Stimulated activated CD8-positive, alpha-beta memory T cell treated with anti-CD3 and anti-CD28 coated beads, Interleukin-12 subunit alpha, Interleukin-12 subunit beta, amount 100 ng/mL, for 1 hour (primary cell): ENCODE results near the gene CASP6.
A peak's percentile ranks its signal among the peaks of the same experiment; 100 is the strongest.

ENCODE experiments used
- DNase-seq: peaks from one replicate; pipeline ENCODE4 v3.0.0-alpha.2; 2020; ENCODE audit warnings: low read depth

CASP6 gene

GRCh38 chr4:109702950-109703663 is at the start of gene CASP6:
Gene CASP6 (minus strand): TSS chr4:109703445. CDS start chr4:109703395, 50 bp downstream.
- peak; percentile 45 for DNase-seq

GRCh38 chr4:109752525-109752924 is 49.3 kb upstream of the CASP6 start:
- DNase-seq: no peak

GRCh38 chr4:109751852-109752251 is 48.6 kb upstream of the CASP6 start:
- DNase-seq: no peak

- DNase-seq: no peak
These were observed 47.5 kb upstream of the CASP6 start for GRCh38 chr4:109750652-109751244.

- no peak for DNase-seq
These were observed 46.3 kb upstream of the CASP6 start for GRCh38 chr4:109749388-109750082.

GRCh38 chr4:109748114-109748513 is 44.9 kb upstream of the CASP6 start:
- no peak for DNase-seq

GRCh38 chr4:109746728-109747127 is 43.5 kb upstream of the CASP6 start:
- no peak for DNase-seq

GRCh38 chr4:109745830-109746229 is 42.6 kb upstream of the CASP6 start:
- no peak for DNase-seq

GRCh38 chr4:109739547-109739946 is 36.3 kb upstream of the CASP6 start:
- DNase-seq: no peak

DNA sequence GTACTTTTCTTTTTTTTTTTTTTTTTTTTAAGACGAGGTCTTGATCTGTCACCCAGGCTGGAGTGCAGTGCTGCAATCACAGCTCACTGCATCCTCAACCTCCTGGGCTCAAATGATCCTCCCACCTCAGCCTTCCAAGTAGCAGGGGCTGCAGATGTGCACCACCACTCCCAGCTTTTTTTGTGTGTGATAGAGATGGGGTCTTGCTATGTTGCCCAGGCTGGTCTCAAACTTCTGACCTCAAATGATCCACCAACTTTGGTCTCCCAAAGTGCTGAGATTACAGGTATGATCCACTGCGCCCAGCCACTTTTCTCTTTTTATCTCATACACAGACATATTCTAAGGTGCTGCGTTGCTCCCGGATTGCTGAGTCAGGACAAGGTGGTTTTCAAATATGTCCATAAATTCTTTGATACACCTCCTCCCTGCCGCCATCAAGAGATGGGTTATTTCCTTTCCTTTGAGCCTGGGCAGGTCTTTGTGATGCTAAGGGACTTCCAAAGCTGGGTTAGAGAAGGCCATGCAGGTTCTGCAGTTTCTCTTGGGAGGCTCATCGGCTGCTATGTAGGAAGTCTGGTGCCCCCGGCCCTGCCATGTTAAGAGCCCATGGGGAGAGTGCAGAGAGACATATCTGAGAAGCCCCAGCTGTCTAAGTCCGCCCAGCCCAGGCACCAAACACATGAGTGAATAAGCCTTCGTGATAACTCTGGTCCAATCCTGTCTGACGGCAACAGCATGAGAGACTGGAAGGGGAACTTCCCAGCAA is 35.0 kb upstream of the CASP6 start:
- no peak for DNase-seq

DNA sequence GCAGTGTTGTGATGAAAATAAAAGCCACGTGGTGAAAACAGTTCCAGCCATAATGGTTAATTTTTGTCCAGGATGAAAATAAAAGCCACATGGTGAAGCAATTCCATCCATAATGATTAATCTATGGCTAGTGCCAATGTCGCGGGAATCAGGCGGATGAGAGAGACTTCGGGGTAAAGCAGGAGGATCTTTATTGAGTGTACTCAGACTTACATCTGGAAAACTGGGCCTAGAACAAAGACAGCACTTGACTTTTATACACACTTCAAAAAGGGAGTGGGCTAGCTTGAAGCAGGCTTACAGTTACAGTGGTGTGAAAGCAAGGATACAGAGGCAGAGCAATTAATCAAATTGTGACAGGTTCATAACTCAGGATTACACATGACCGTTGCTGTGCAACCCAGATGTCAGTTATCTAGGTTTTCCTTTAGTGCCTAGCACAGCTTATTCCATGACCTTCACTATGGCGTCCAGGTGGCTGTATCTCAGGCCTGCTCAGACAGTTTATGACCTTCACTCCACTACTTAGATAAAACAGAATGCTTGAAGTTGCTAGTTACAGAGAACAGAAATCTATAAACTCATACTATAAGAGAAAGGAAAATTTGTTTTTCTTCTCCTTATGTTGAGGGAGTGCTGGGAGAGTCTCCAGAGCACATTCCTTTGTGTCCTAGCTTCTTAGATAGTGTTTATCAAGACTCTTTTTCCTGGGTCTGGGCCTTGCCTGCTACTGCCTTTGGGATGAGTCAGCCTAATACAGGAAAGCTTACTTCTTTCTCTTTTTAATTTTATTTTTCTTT is 32.5 kb upstream of the CASP6 start:
- no peak for DNase-seq

- no peak for DNase-seq
These were observed 30.5 kb upstream of the CASP6 start for GRCh38 chr4:109733728-109734127.

- no peak for DNase-seq
These were observed 27.6 kb upstream of the CASP6 start for GRCh38 chr4:109730619-109731545.

GRCh38 chr4:109729718-109730618 is 26.7 kb upstream of the CASP6 start, which contains the start of gene PLA2G12A:
Gene PLA2G12A (minus strand): TSS chr4:109730070. CDS start chr4:109729809, 261 bp downstream.
- DNase-seq: peak; percentile 57

- DNase-seq: no peak
These were observed 26.0 kb upstream of the CASP6 start for GRCh38 chr4:109729117-109729717.

DNA sequence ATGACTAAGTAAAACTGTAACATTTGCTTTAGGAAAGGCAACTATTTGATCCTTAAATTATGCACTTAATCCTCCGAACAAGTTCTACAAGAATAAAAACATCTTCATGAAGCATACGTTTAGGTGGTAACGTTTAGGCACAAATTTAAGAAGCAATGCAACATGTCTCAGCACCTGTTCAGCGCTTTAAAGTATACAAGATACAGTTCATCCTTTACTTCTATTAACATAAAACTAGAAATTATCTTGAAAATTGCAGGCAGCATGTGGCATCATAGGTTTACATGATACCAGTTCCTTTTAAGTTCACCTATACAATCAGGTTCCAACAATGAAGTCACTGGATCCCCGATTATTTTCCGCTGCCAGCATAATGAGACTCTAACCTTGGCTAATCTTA is 25.1 kb upstream of the CASP6 start:
- no peak for DNase-seq

- no peak for DNase-seq
These were observed 19.9 kb upstream of the CASP6 start for GRCh38 chr4:109723110-109723509.

DNA sequence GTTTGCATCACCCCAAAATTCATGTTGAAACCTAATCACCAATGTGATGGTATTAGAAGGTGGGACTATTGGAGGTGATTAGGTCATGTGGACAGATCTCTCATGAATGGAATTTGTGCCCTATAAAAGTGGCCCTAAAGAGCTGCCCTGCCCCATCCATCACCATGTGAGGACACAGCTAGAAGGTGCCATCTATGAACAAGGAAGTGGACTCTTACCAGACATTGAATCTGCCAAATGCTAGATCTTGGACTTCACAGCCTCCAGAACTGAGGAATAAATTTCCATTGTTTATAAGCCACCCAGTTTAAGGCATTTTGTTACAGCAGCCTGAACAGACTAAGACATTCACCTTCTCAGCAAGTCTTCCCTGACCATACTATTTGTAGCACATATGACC is 19.1 kb upstream of the CASP6 start:
- no peak for DNase-seq

DNA sequence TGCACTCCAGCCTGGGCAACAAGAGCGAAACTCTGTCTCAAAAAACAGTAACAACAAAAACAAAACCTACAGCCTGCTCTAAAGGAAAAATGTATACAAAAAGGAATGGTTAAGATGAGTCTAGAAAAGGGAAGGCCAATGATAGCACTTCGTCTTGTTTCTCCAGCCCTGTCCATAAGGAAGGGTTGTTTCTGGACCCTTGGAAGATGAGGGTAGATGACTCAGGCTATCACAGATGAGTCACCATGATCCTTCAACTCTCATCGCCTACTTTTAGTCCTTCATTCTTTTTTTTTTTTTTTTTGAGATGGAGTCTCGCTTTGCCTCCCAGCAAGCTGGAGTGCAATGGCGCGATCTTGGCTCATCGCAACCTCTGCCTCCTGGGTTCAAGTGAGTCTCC is 17.8 kb upstream of the CASP6 start:
- DNase-seq: no peak
